ENCODE measurements around the gene LRRFIP2.

The LRRFIP2 gene

DNA sequence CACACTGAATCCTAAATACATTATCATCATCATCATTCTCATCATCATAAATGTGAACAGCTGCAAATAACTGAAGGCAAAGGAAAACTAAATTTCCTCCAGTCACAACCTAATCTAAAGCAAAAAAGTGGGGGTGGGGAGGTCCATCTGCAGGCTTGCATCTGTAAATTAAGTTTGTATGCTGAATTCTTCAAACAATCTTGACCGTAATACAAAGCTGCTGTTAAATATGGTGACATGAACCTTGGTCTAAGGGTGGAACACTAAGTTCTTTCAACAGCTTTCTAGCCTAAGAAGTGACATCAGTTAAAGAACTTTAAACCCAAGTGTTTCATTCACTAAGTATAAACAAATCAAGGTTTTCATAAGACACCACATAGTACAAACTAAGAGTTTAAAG is 4.3 kb downstream of the LRRFIP2 start:
- peak overlapping the region; percentile 57 for H3K4me3 ChIP-seq (ENCODE audit: low read length, poor library complexity, severe bottlenecking)
- no peak overlapping the region for H2AFZ ChIP-seq (ENCODE audit: low read length)
- H3K27me3 ChIP-seq (ENCODE audit: insufficient read depth, low read length, poor library complexity, severe bottlenecking) = no peaks in the 10 kb centered on the region
- peaks cover 53% of the 10 kb centered on the region for H3K4me1 ChIP-seq (ENCODE audit: insufficient read depth, low read length, poor library complexity, severe bottlenecking)
- peak overlapping the region; percentile 67 for H3K4me2 ChIP-seq (ENCODE audit: low read depth, low read length, poor library complexity, severe bottlenecking)
- peaks cover 68% of the 10 kb centered on the region for H3K79me2 ChIP-seq (ENCODE audit: insufficient read depth, low read length)
- peaks cover 34% of the 10 kb centered on the region for H4K20me1 ChIP-seq (ENCODE audit: insufficient read depth, low read length, poor library complexity, severe bottlenecking)
- H3K36me3 ChIP-seq (ENCODE audit: insufficient read depth, low read length) = no peaks in the 10 kb centered on the region
- no peaks in the 10 kb centered on the region for H3K9me3 ChIP-seq (ENCODE audit: insufficient read depth, low read depth, low read length)
- no peaks in the 10 kb centered on the region for H3K9me2 ChIP-seq (replicated peaks; ENCODE audit: low read depth, low read length)
- H3K9ac ChIP-seq (ENCODE audit: low read depth, low read length, poor library complexity, severe bottlenecking) = peak overlapping the region; percentile 50
- no peak for TF ChIP-seq EZH2phosphoT487 (IDR thresholded peaks at IDR 0.05; ENCODE audit: borderline replicate concordance)
- TF ChIP-seq, protein P1, sequence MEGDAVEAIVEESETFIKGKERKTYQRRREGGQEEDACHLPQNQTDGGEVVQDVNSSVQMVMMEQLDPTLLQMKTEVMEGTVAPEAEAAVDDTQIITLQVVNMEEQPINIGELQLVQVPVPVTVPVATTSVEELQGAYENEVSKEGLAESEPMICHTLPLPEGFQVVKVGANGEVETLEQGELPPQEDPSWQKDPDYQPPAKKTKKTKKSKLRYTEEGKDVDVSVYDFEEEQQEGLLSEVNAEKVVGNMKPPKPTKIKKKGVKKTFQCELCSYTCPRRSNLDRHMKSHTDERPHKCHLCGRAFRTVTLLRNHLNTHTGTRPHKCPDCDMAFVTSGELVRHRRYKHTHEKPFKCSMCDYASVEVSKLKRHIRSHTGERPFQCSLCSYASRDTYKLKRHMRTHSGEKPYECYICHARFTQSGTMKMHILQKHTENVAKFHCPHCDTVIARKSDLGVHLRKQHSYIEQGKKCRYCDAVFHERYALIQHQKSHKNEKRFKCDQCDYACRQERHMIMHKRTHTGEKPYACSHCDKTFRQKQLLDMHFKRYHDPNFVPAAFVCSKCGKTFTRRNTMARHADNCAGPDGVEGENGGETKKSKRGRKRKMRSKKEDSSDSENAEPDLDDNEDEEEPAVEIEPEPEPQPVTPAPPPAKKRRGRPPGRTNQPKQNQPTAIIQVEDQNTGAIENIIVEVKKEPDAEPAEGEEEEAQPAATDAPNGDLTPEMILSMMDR (conservative IDR thresholded peaks at IDR 0.05; ENCODE audit: low read length) = no peak
- H3F3A ChIP-seq (ENCODE audit: low read depth) = no peaks in the 10 kb centered on the region; the same call in 1 of the 2 replicates

DNA sequence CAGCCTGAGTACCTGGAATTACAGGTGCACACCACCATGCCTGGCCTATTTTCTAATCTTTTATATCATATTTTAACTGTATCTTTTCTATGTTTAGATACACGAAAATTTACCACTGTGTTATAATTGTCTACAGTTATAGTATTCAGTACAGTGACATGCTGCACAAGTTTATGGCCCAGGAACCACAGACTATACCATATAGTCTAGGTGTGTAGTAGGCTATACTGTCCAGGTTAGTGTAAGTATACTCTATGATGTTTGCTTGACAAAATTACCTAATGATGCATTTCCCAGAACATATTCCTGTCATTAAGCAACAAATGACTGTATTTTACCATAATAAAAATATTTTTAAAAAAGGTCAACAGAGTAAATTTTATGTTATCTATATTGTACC is 5.5 kb downstream of the LRRFIP2 start:
- Histone ChIP-seq H3K9ac (ENCODE audit: low read depth, low read length, poor library complexity, severe bottlenecking) (no peak overlapping the region), H3K4me1 (ENCODE audit: insufficient read depth, low read length, poor library complexity, severe bottlenecking) (peaks cover 46% of the 10 kb centered on the region), H3K4me2 (ENCODE audit: low read depth, low read length, poor library complexity, severe bottlenecking) (peak overlapping the region; percentile 67), H3K4me3 (ENCODE audit: low read length, poor library complexity, severe bottlenecking) (peak overlapping the region; percentile 57), H4K20me1 (ENCODE audit: insufficient read depth, low read length, poor library complexity, severe bottlenecking) (peaks cover 23% of the 10 kb centered on the region), H3K36me3 (ENCODE audit: insufficient read depth, low read length) (no peaks in the 10 kb centered on the region), H3K9me3 (ENCODE audit: insufficient read depth, low read depth, low read length) (no peaks in the 10 kb centered on the region), H3K79me2 (ENCODE audit: insufficient read depth, low read length) (peaks cover 56% of the 10 kb centered on the region), H3F3A (ENCODE audit: low read depth) (no peaks in the 10 kb centered on the region; the same call in 1 of the 2 replicates), H3K9me2 (replicated peaks; ENCODE audit: low read depth, low read length) (no peaks in the 10 kb centered on the region), H3K27me3 (ENCODE audit: insufficient read depth, low read length, poor library complexity, severe bottlenecking) (no peaks in the 10 kb centered on the region), H2AFZ (ENCODE audit: low read length) (no peak overlapping the region)
- TF ChIP-seq, protein P1 (conservative IDR thresholded peaks at IDR 0.05; ENCODE audit: low read length) = no peak
- TF ChIP-seq EZH2phosphoT487 (IDR thresholded peaks at IDR 0.05; ENCODE audit: borderline replicate concordance) = no peak

DNA sequence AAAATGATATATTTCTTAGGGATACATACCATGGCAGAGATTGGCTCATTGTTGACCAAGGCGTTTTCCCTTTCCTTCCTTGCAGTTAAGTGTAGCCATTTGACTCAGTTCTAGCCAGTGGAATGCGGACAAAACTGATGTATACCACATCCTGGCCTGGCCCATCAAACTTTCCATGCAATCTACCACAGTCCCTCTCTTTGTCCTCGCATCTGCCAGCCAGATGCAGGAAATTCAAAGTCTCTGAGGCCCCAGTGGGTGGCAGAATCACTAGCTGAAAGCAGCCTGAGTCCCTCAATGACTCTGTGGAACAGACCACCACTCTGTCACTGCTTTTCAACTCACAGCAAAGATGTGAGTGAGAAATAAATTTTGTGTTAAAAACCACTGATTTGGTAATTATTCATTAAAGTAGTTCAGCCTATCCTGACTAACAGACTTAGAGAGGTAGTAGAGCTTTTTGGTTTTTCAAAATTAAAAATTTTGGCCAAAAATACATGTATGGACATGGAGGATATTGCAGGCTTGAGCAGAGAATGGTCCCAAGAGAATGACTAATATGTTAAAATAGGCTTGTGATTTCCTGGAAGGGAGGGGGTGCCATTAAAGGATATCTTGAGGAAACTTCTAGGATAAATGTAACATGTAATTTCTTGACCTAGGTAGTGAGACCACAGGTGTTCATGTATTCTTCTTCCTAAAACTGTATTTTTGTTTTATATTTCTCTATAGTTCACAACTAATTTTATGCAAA is 10.9 kb downstream of the LRRFIP2 start:
- peak overlapping the region; percentile 35 for H3K4me2 ChIP-seq (ENCODE audit: low read depth, low read length, poor library complexity, severe bottlenecking)
- peaks cover 13% of the 10 kb centered on the region; the same call in 1 of the 2 replicates for H3K79me2 ChIP-seq (ENCODE audit: insufficient read depth, low read length)
- H3F3A ChIP-seq (ENCODE audit: low read depth) = no peaks in the 10 kb centered on the region; the same call in 1 of the 2 replicates
- H3K9ac ChIP-seq (ENCODE audit: low read depth, low read length, poor library complexity, severe bottlenecking) = no peak overlapping the region
- no peaks in the 10 kb centered on the region for H4K20me1 ChIP-seq (ENCODE audit: insufficient read depth, low read length, poor library complexity, severe bottlenecking)
- peaks cover 2% of the 10 kb centered on the region; the same call in 1 of the 2 replicates for H3K36me3 ChIP-seq (ENCODE audit: insufficient read depth, low read length)
- no peaks in the 10 kb centered on the region for H3K27me3 ChIP-seq (ENCODE audit: insufficient read depth, low read length, poor library complexity, severe bottlenecking)
- H3K4me1 ChIP-seq (ENCODE audit: insufficient read depth, low read length, poor library complexity, severe bottlenecking) = peaks cover 20% of the 10 kb centered on the region
- no peak for TF ChIP-seq EZH2phosphoT487 (IDR thresholded peaks at IDR 0.05; ENCODE audit: borderline replicate concordance)
- TF ChIP-seq, protein P1 (conservative IDR thresholded peaks at IDR 0.05; ENCODE audit: low read length) = no peak
- H2AFZ ChIP-seq (ENCODE audit: low read length) = no peak overlapping the region
- H3K4me3 ChIP-seq (ENCODE audit: low read length, poor library complexity, severe bottlenecking) = no peak overlapping the region
- no peaks in the 10 kb centered on the region for H3K9me3 ChIP-seq (ENCODE audit: insufficient read depth, low read depth, low read length)
- no peaks in the 10 kb centered on the region for H3K9me2 ChIP-seq (replicated peaks; ENCODE audit: low read depth, low read length)

Data from Loucy (cell line).